Ectodermal cell (in vitro differentiated cells): ENCODE data around the gene KLHL25.
"Not testable (repeated sequence)": the region's sequence is repeated elsewhere in the genome, so short reads cannot be mapped to it uniquely, and the experiment has no call there.

ENCODE experiments used
- H3K27ac ChIP-seq: 2 replicates; pipeline ENCODE4 v1.7.0; 2013; ENCODE audit warnings: mild to moderate bottlenecking, low read depth, low read length; ENCODE audit not compliant: insufficient read depth, poor library complexity, severe bottlenecking
- H3K27me3 ChIP-seq: 2 replicates; pipeline ENCODE4 v1.7.0; 2013; ENCODE audit warnings: mild to moderate bottlenecking, low read length; ENCODE audit not compliant: insufficient read depth, control insufficient read depth, poor library complexity, severe bottlenecking
- H3K36me3 ChIP-seq: one replicate; pipeline ENCODE4 v1.7.0; 2013; ENCODE audit warnings: low read length; ENCODE audit not compliant: control insufficient read depth, insufficient read depth
- H3K4me1 ChIP-seq: one replicate; pipeline ENCODE4 v1.7.0; 2013; ENCODE audit warnings: low read length; ENCODE audit not compliant: control insufficient read depth, insufficient read depth
- H3K4me3 ChIP-seq: 2 replicates; pipeline ENCODE4 v1.7.0; 2013; ENCODE audit warnings: low read depth, low read length, control low read depth; ENCODE audit not compliant: insufficient read depth
- H3K9me3 ChIP-seq: 2 replicates; pipeline ENCODE4 v1.7.0; 2013; ENCODE audit warnings: mild to moderate bottlenecking, low read length, moderate library complexity; ENCODE audit not compliant: control insufficient read depth
- WGBS, 2 experiments: methylation state at CpG; one replicate each; pipeline ENCODE4 v1.1.7; 2013; ENCODE audit warnings: missing lambda C conversion rate in 2 of 2; 5-methylcytosine and 5-hydroxymethylcytosine counted together

Gene KLHL25

DNA sequence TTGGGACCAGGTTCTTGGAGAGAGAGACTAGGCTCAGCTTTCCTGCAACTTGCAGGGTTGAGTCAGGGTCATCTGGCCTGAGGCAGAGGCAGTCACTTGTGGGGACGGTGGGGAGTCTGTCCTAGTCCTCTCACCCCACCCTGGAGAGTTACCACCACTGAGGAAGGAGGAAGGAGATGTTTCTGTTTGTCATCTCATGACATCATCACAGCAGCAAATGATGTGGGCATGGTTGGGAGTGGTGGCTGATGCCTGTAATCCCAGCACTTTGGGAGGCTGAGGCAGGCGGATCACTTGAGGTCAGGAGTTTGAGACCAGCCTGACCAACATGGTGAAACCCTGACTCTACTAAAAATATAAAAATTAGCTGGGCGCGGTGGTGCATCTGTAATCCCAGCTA is 35.0 kb upstream of the KLHL25 start:
- H3K27ac ChIP-seq, H3K4me3 ChIP-seq, H3K9me3 ChIP-seq, H3K36me3 ChIP-seq, H3K4me1 ChIP-seq, H3K27me3 ChIP-seq: not testable (repeated sequence)
- 94 to 95% methylated on average over 4 of the region's 4 CpGs for WGBS, 2 experiments

DNA sequence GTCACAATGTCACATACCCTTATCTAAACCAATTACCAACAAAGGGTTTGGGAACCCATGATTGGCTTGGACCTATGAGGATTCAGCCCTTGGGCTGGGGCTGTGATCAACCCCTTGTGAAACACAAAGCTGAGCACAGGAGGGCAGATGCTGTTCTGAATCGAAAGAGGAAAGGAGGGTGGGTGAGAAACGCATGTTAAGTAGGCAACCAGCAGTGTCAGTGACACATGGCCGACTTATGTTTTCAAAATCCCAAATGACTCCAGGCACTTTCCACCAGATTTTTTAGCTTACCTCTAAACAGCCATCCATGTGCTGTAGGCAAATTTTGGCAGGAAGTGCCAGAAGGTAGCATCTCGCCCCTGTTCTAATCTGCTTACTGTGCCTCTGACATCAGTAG is 34.1 kb upstream of the KLHL25 start:
- peaks cover 4% of the 10 kb centered on the region for H3K4me1 ChIP-seq
- WGBS, 2 experiments, result 57 to 61% methylated on average over 4 of the region's 4 CpGs
- H3K27me3 ChIP-seq, result no peaks in the 10 kb centered on the region
- H3K36me3 ChIP-seq, result no peaks in the 10 kb centered on the region
- no peak overlapping the region for H3K27ac ChIP-seq
- H3K9me3 ChIP-seq, result no peaks in the 10 kb centered on the region
- no peak overlapping the region for H3K4me3 ChIP-seq

DNA sequence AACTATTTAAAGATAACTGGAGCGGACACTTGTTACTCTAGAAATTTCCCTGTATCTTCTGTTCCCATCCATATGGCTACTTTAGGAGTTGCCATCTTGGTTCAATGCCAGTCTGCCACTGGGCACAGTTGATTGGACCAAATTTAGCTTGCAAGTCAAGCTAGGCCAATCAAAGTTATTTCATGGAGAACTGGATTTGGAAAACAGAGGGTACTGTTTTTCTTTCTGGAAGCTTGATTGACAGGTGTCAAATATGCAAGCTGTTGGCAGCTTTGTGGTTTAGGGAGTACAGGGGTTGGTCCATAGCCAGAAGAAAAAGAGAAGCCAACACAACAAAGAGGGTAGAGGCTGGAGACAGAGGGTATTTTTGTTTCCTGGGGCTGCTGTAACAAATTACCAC is 33.4 kb upstream of the KLHL25 start:
- Histone ChIP-seq H3K36me3 (no peaks in the 10 kb centered on the region), H3K9me3 (no peaks in the 10 kb centered on the region), H3K27ac (no peak overlapping the region), H3K4me3 (no peak overlapping the region), H3K4me1 (peaks cover 4% of the 10 kb centered on the region), H3K27me3 (no peaks in the 10 kb centered on the region)
- 91 to 94% methylated on average over 1 of the region's 1 CpG for WGBS, 2 experiments

- no peaks in the 10 kb centered on the region for H3K9me3 ChIP-seq
Measured at GRCh38 chr15:85826756-85827515, 32.2 kb upstream of the KLHL25 start.

DNA sequence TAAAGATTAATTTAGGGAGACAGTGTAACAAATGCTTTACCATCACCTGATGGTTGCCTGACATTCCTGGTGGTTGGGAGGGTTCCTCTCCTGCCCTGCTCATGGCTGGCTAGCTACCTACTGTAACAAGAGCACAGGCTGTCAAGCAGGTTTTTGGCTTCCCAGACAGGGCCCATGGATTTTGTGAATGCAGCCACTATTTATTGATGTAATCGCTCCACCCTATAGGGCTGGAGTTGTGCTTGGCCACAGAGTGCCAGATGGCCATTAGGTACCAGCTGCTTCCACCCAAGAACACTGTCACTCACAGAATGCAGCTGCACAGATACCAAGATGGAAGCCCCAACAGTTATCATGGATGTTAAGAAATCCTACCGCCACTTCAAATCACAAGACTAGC is 31.0 kb upstream of the KLHL25 start:
- Histone ChIP-seq H3K27me3 (no peaks in the 10 kb centered on the region), H3K9me3 (no peaks in the 10 kb centered on the region), H3K4me1 (peaks cover 4% of the 10 kb centered on the region), H3K27ac (no peak overlapping the region), H3K36me3 (no peaks in the 10 kb centered on the region), H3K4me3 (no peak overlapping the region)
- WGBS, 2 experiments, result 70 to 81% methylated on average over 2 of the region's 2 CpGs

More at GRCh38 chr15:85826756-85827515, 32.2 kb upstream of the KLHL25 start:
- H3K4me1 ChIP-seq, result peaks cover 4% of the 10 kb centered on the region
- no peaks in the 10 kb centered on the region for H3K36me3 ChIP-seq
- 76 to 85% methylated on average over 7 of the region's 7 CpGs for WGBS, 2 experiments
- H3K4me3 ChIP-seq, result no peak overlapping the region
- no peak overlapping the region for H3K27ac ChIP-seq
- no peaks in the 10 kb centered on the region for H3K27me3 ChIP-seq

GRCh38 chr15:85825118-85825517 is 30.4 kb upstream of the KLHL25 start:
- 91 to 97% methylated on average over 4 of the region's 4 CpGs for WGBS, 2 experiments
- H3K27ac ChIP-seq, result no peak overlapping the region
- H3K27me3 ChIP-seq, result no peaks in the 10 kb centered on the region

DNA sequence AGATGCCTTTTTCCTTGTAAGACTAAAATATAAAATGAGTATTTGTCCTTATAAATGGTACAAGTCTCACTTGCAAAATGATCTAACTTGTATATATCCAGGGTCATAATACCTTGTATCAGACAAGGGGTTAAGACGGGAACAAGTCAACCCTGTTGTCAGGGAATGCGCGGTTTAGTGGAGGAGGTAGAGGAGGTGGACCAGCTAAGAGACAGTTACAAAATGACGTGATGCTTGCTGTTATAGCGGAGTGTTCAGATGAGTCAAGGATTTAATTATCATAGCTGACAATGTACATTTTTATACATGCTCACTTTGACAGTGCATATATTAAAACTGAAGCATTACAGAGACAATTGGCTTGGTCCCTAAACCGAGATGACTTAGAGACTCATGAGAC is 26.8 kb upstream of the KLHL25 start:
- no peak overlapping the region for H3K27ac ChIP-seq
- H3K4me1 ChIP-seq, result no peaks in the 10 kb centered on the region
- H3K27me3 ChIP-seq, result no peaks in the 10 kb centered on the region
- WGBS, 2 experiments, result 95 to 96% methylated on average over 6 of the region's 6 CpGs
- no peaks in the 10 kb centered on the region for H3K36me3 ChIP-seq
- H3K9me3 ChIP-seq, result no peaks in the 10 kb centered on the region
- H3K4me3 ChIP-seq, result no peak overlapping the region

More at GRCh38 chr15:85825118-85825517, 30.4 kb upstream of the KLHL25 start:
- no peak overlapping the region for H3K4me3 ChIP-seq
- no peaks in the 10 kb centered on the region for H3K9me3 ChIP-seq
- no peaks in the 10 kb centered on the region for H3K36me3 ChIP-seq
- H3K4me1 ChIP-seq, result peaks cover 4% of the 10 kb centered on the region

GRCh38 chr15:85819938-85820337 is 25.2 kb upstream of the KLHL25 start:
- Histone ChIP-seq H3K36me3 (no peaks in the 10 kb centered on the region), H3K4me3 (no peak overlapping the region), H3K27me3 (no peaks in the 10 kb centered on the region), H3K4me1 (no peaks in the 10 kb centered on the region), H3K27ac (no peak overlapping the region), H3K9me3 (no peaks in the 10 kb centered on the region)
- WGBS, 2 experiments, result 79 to 85% methylated on average over 5 of the region's 5 CpGs

DNA sequence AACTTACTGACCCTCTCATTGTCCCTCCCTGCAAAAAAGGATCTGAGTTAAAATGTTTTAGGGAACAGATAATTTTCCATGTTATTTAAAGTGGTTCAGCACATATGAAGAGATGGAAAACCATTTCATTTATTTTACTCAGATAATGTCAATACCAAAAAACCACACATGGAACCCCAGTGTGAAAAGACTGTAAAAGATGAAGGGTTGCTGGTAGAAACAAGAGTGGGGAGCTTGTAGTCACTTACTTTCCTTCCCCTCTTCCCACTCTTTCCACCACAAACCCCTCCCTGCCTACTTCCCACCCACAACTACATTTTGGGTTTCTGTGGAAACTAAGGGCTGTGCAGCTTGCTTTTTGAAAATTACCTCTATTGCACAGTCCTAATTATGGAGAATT is 18.5 kb upstream of the KLHL25 start:
- Histone ChIP-seq H3K4me1 (no peaks in the 10 kb centered on the region), H3K36me3 (no peaks in the 10 kb centered on the region), H3K4me3 (no peak overlapping the region), H3K9me3 (no peaks in the 10 kb centered on the region), H3K27ac (no peak overlapping the region), H3K27me3 (no peaks in the 10 kb centered on the region)

DNA sequence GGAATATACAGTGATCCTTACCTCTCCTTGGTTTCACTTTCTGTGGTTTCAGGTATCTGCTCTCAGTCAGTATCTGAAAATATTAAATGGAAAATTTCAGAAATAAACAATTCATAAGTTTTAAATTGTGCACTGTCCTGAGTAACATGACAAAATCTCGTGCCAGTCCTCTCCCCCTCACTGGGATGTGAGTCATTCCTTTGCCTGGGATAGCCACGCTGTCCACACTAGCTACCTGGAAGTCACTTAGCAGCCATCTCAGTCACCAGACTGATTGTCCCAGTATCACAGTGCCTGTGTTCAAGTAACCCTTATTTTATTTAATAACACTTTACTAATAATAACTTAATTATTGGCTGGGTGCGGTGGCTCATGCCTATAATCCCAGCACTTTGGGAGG is 15.3 kb upstream of the KLHL25 start:
- H3K4me1 ChIP-seq, result no peaks in the 10 kb centered on the region
- 90 to 97% methylated on average over 3 of the region's 3 CpGs for WGBS, 2 experiments
- H3K36me3 ChIP-seq, result no peaks in the 10 kb centered on the region
- no peaks in the 10 kb centered on the region for H3K27me3 ChIP-seq
- no peak overlapping the region for H3K4me3 ChIP-seq
- no peak overlapping the region for H3K27ac ChIP-seq
- H3K9me3 ChIP-seq, result no peaks in the 10 kb centered on the region

- WGBS, 2 experiments, result 80 to 100% methylated on average over 2 of the region's 3 CpGs
- no peaks in the 10 kb centered on the region for H3K9me3 ChIP-seq
- no peaks in the 10 kb centered on the region for H3K36me3 ChIP-seq
- H3K4me1 ChIP-seq, result no peaks in the 10 kb centered on the region
- H3K4me3 ChIP-seq, result no peak overlapping the region
- no peaks in the 10 kb centered on the region for H3K27me3 ChIP-seq
- H3K27ac ChIP-seq, result no peak overlapping the region
Measured at GRCh38 chr15:85805420-85805819, 10.7 kb upstream of the KLHL25 start.
